ENCODE data around the gene CNPPD1.
"Not testable (repeated sequence)": the region's sequence is repeated elsewhere in the genome, so short reads cannot be mapped to it uniquely, and the experiment has no call there.

Gene CNPPD1

GRCh38 chr2:219207884-219208740, 31.4 kb upstream of the CNPPD1 start:
- no peak for DNase-seq

GRCh38 chr2:219207134-219207883, 30.6 kb upstream of the CNPPD1 start:
- no peak for DNase-seq

GRCh38 chr2:219206328-219207133, 29.8 kb upstream of the CNPPD1 start, which contains the start of gene ZFAND2B:
Gene ZFAND2B (plus strand): TSS chr2:219206782. CDS start chr2:219206988, 206 bp downstream.
- DNase-seq, result peak; percentile 91

GRCh38 chr2:219205981-219206327, 29.2 kb upstream of the CNPPD1 start:
- no peak for DNase-seq

- DNase-seq, result no peak
Observed at GRCh38 chr2:219205165-219205538, 28.4 kb upstream of the CNPPD1 start.

GRCh38 chr2:219204425-219205164, 27.9 kb upstream of the CNPPD1 start:
- DNase-seq, result no peak

GRCh38 chr2:219201331-219201730, 24.6 kb upstream of the CNPPD1 start:
- not testable (repeated sequence) for DNase-seq

- DNase-seq, result not testable (repeated sequence)
Observed at GRCh38 chr2:219200502-219201326, 24.0 kb upstream of the CNPPD1 start.

GRCh38 chr2:219199470-219200211, 22.9 kb upstream of the CNPPD1 start:
- no peak for DNase-seq

GRCh38 chr2:219198974-219199373, 22.2 kb upstream of the CNPPD1 start:
- no peak for DNase-seq

- DNase-seq, result no peak
Observed at GRCh38 chr2:219197388-219197787, 20.7 kb upstream of the CNPPD1 start.

- no peak for DNase-seq
Observed at GRCh38 chr2:219186754-219187456, 10.2 kb upstream of the CNPPD1 start.

GRCh38 chr2:219184121-219184520, 7.4 kb upstream of the CNPPD1 start:
- DNase-seq, result no peak

- no peak for DNase-seq
Observed at GRCh38 chr2:219183151-219183772, 6.5 kb upstream of the CNPPD1 start.

- no peak for DNase-seq
Observed at GRCh38 chr2:219182331-219183150, 5.8 kb upstream of the CNPPD1 start.

GRCh38 chr2:219181531-219181930, 4.8 kb upstream of the CNPPD1 start:
- no peak for DNase-seq

- no peak for DNase-seq
Observed at GRCh38 chr2:219180961-219181360, 4.2 kb upstream of the CNPPD1 start.

GRCh38 chr2:219179601-219180465, 3.1 kb upstream of the CNPPD1 start:
- DNase-seq, result no peak
